ENCODE results near the gene MYO15A.

The MYO15A gene

DNA sequence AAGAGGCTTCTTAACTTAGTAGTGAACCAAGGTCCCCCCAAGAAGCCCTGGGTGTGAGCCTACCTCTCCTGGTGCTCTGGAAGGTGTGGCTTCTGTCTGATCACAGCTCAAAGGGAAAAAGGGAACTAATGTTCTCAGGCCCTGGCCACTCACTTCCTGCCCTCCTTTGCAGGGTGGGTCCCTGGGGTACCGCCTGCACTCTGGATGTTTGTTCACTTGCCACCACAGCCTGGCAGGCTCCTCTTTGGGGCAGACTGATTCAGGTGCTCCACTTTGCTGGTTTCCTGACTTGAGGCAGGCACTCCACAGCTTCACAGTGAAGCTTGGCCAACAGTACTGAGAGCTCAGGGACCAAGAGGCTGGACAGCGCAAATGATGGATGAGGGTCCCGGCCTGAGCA, 5.9 kb upstream of the MYO15A start:
- no peak for DNase-seq

DNA sequence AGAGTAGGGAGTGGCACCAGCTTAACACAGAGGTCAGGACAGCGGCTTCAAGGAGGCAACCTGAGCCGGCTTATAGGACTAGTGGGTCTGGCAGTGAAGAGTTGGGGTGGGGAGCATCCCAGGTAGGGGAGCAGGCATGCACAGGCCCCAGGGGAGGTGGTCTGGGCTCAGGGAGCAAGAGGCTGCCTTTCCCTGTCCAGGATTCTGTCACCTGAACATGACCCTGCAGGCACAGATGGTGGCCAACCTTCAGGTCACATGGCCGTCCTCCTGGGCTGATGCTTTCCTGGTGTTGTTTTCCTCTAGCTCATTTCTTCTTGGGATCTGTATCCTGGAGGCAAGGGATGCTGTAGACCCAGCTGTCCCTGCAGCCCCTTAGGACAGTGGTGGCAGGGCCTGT, 3.5 kb upstream of the MYO15A start:
- DNase-seq = no peak

DNA sequence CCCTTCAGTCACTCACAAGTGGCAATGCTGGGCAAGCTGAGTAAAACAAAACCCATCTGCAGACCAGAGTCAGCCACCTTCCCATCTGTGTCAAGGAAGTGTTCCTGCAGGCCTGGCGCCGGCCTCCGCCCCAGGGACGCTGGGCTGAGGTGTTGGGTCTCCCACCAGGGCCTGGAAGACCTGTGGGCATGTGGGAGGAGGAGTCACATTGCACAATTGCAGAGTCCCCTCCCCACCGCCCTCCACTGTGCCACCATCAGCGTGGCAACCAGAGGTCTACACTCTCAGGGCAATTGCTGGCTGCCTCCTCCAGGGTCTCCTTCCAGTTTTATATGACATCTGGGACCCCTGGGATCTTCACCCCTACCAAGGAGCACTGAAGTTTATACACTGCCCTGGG, 3.0 kb upstream of the MYO15A start:
- no peak for DNase-seq

DNA sequence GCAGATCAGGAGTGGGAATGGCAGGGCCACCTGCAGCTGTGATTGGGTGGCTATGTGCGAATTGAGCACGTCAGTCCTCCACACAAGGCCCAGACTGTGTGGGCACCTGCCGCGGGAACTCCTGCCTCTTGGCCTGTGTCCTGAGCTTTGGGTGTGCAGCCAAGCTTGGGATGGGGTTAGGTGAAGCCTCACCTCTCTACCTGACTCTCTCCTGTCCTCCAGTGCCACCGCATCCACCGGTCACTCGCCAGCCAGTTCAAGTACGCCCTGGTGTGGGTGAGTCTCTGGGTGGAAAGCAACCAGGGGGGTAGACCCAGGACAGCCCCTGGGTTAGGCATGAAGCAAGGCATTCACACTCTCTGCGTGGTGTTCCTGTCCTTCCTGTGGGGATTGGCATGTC, 2.3 kb upstream of the MYO15A start:
- no peak for DNase-seq

DNA sequence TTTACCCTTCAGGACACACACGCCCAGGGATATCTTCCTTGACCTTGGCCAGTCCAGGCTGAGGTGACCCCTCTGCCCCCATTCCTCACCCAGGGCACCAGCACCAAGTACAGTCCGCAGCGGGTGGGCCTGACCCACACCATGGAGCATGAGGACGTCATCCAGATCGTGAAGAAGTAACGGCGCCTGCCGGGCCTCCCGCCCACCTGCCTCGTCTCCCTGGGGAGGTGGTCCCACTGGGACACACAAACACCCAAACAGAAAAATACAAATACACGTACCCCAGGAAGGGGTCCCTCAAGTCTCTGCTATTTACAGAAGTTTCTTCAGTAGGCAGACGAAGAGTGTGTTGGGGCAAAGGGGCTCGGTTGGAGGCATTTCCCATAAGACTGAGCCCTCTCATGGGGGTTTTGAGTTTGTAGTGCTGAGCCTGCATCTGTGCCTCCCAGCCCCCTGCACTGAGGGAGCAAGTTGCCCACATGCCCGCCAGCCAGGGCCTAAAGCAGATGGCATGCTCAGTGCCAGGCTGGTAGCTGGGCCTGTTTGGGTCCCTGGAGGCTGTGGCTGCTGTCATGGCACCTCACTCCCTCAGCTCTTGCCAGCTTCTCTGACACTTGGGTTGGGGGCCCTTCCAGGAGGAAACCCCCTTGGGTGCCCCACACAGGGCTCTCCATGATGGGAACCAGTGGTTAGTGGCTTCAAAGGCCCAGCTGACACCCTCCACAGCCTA, 1.3 kb upstream of the MYO15A start:
- no peak for DNase-seq

DNA sequence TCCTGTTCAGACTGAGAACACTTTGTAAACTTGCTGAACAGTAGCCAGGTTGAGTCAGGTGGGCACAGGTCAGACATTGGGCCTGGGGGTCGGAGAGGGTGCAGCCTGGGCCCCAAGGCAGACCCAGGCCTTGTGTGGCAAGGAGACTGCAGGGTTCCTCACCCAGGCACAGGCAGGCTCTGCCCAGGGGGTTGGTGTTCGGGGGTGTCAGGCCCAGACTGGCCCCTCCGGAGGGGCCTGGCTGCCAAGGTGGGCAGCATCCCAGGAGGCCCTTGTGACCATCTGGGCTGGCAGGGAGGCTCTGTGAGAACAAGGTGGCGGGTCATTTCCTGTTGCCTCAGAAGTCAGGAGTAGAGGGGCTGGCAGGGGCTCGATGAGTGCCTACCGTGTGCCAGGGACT, 585 bp upstream of the MYO15A start:
- no peak for DNase-seq

DNA sequence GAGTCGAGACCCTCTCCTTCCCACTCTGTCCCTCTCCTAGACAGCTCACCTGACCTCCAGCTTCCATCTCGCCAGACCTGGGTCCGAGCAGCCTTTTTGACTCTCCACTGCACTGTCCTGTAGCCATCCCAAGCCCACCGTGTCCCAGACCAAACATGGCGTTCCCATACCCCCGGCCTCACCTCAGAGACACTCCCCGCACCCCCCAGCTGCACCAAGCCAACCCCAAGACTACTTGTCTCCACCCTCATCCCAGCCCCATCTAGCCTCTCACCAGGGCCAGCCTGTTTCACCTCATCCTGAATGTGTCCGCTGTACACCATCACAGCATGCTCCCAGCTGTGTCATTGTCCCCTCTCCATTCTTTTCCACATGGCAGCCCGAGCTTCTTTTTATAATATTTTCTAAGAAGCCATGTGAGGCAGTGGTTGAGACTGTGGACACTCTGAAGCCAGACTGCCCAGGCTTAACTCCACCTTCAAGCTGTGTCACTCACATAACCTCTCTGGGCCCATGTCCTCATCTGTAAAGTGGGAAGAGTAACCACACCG, 1.5 kb downstream of the MYO15A start:
- DNase-seq = no peak

DNA sequence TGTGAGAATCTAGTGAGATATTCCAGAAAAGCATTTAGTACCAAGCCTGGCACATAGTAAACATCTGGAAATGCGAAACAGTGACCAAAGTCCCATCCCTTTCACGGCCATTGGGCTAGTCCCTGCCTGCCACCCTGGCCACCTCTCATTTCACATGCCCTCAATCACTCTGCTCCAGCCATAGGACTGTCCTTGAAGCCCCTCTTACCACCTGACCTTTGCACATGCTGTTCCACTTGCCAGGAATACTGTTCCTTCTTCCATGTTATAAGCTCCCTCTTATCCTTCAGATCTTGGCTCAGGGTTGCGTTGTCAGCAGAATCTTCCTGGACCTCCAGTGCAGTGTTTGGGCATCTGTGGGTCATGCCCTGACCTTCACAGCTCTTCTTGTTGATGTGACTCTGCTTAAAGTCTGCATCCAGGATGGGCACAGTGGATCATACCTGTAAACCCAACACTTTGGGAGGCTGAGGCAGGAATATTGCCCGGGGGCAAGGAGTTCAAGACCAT, 2.1 kb downstream of the MYO15A start:
- DNase-seq = no peak

DNA sequence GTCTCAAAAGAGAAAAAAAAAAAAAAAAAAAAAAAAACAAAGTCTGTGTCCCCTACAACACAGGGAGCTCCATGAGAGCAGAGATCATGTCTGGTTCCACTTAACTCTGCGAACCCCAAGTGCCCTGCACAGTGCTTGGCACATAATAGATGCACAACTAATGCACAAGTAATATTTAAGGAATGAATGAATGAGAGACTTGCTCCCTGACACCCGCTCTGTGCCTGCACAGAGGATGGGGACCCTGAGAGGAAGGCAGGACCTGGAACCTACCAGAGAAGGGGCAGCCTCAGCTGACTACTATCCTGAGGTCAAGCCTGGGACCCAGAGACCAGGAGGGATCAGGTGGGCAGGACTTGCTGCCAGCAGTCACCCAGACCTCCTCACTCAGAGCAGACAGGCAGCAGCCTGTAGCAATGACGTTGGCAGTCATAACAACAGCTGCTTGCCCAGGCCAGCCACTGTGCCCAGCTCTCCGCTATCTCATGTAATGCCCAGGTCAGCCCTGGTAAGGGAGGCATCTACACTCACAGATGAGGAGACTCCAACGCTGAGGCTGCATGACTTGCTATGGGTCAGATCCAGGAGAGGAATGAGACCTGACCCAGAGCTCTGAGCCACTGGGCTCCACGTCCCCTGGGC, 2.9 kb downstream of the MYO15A start:
- no peak for DNase-seq

DNA sequence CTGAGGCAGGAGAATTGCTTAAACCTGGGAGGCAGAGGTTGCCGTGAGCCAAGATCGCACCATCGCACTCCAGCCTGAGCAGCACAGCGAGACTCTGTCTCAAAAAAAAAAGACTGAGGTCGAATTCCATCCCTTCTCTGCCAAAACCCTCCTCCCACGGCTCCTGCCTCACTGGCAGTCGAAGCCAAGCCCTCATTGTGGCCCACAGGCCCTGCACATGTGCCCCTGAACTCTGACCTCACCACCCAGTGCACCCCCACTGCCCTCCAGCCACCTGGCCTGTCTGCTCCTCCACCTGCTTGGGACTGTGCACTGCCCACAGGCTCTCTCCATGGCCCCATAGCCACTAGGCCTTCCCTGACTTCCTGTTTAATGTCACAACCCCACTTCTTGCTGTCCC, 7.0 kb downstream of the MYO15A start:
- DNase-seq = no peak

DNA sequence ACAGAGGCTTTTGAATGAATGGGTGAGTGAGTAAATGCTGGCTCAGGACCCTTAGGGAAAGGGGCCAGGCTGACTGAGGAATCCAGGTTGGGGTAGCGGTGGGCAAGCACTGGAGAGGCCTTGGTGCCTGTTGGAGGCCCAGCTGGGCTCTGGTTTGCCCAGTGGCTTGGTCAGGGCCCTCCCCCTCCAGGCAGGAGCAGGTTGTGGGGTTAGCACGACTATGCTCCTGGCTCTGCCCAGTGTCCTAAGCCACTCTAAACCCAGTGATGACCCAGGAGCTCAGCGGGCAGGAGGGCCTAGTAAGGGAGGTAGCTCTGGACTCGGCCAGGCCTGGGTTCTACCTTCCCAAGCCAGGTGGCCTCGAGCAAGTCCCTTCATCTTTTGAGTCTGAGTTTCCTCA, 7.5 kb downstream of the MYO15A start:
- no peak for DNase-seq

DNA sequence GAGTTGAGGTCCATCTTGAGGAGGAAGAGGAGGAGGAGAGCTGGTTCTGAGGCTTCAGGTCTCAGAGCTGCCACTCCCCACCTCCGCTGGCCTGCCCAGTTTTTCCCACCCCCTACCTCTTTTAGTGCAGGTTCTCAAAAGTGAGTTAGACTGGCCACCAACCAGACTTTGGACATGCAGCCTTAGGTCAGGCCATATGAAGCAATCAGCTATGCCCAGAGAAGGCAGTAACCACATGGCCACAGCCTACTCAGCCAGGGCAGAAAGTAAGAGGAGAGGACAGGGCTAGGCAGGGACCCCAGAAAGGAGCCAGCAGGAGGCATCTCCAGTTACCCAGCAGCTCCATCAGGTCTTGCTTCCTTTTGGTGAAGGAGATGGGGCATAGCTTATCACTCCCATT, 9.0 kb downstream of the MYO15A start:
- DNase-seq = no peak

DNA sequence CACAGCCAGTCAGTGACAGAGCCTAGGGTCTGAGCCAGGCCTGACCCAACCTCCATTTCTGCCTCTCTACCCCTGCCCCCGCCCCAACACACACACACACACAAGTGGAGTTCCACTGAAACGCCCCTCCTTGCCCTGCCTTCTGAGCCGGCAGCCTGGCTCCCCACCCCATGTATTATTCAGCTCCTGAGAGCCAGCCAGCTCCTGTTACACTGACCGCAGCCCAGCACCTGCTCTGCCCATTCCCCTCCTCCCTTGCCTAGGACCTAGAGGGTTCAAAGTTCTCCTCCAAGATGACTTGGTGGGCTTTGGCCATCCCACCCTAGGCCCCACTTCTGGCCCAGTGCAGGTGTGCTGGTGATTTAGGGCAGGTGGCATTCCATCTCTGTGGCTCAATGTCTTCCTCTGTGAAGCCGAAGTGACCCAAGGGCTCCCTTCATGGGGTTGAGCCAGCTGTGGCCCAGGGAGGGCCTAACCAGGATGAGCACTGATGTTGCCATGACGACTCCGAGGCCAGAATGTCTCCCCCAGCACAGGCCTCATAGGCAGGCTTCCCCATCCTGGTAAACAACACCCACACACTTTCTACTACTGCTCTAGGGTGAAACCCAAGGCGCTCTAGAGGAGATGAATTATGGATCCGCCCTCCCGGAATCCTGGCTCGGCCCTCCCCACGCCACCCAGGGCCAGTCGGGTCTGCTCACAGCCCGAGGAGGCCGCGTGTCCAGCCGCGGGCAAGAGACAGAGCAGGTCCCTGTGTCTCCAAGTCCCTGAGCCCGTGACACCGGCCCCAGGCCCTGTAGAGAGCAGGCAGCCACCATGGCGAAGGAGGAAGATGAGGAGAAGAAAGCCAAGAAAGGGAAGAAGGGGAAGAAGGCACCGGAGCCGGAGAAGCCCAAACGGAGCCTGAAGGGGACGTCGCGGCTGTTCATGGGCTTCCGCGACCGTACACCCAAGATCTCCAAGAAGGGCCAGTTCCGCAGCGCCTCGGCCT, 9.7 kb downstream of the MYO15A start:
- DNase-seq = no peak

DNA sequence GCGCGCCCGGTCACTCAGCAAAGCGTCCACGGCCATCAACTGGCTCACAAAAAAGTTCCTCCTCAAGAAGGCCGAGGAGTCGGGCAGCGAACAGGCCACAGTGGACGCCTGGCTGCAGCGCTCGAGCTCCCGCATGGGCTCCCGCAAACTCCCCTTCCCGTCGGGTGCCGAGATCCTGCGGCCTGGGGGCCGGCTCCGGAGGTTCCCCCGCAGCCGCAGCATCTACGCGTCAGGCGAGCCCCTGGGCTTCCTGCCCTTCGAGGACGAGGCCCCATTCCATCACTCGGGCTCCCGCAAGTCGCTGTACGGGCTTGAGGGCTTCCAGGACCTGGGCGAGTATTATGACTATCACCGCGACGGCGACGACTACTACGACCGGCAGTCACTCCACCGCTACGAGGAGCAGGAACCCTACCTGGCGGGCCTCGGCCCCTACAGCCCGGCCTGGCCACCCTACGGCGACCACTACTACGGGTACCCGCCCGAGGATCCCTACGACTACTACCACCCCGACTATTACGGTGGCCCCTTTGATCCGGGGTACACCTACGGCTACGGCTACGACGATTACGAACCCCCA, 10.7 kb downstream of the MYO15A start:
- no peak for DNase-seq

DNA sequence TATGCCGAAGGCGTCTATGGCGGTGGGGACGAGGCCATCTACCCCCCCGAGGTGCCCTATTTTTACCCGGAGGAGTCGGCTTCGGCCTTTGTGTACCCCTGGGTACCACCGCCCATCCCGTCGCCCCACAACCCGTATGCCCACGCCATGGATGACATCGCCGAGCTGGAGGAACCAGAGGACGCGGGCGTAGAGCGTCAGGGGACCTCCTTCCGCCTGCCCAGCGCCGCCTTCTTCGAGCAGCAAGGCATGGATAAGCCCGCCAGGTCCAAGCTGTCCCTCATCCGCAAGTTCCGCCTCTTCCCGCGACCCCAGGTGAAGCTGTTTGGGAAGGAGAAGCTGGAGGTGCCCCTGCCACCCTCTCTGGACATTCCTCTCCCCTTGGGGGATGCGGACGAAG, 11.4 kb downstream of the MYO15A start:
- DNase-seq = no peak

DNA sequence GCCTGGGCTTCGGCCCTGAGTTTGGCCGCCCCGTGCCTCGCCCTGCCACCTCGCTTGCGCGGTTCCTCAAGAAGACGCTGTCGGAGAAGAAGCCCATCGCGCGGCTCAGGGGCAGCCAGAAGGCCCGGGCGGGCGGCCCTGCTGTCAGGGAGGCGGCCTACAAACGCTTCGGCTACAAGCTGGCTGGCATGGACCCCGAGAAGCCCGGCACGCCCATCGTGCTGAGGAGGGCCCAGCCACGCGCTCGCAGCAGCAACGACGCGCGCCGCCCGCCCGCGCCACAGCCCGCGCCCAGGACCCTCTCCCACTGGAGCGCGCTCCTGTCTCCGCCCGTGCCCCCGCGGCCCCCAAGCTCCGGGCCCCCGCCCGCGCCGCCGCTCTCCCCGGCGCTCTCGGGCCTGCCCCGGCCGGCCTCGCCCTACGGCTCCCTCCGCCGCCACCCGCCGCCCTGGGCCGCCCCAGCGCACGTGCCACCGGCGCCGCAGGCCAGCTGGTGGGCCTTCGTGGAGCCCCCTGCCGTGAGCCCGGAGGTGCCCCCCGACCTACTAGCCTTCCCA, 12.0 kb downstream of the MYO15A start:
- DNase-seq = no peak

DNA sequence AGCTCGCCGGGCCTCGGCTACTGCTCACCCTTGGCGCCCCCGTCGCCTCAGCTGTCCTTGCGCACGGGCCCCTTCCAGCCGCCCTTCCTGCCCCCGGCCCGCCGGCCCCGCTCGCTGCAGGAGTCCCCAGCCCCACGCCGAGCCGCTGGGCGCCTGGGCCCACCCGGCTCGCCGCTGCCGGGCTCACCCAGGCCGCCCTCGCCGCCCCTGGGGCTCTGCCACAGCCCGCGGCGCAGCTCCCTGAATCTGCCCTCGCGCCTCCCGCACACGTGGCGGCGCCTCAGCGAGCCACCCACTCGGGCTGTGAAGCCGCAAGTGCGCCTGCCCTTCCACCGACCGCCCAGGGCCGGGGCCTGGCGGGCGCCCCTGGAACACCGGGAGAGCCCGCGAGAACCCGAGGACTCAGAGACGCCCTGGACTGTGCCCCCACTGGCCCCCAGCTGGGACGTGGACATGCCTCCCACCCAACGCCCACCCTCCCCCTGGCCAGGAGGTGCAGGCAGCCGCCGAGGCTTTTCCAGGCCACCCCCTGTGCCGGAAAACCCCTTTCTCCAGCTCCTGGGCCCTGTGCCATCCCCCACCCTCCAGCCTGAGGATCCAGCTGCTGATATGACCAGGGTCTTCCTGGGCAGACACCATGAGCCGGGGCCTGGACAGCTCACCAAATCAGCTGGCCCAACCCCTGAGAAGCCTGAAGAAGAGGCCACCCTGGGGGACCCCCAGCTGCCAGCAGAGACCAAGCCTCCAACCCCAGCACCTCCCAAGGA, 12.8 kb downstream of the MYO15A start:
- no peak for DNase-seq

DNA sequence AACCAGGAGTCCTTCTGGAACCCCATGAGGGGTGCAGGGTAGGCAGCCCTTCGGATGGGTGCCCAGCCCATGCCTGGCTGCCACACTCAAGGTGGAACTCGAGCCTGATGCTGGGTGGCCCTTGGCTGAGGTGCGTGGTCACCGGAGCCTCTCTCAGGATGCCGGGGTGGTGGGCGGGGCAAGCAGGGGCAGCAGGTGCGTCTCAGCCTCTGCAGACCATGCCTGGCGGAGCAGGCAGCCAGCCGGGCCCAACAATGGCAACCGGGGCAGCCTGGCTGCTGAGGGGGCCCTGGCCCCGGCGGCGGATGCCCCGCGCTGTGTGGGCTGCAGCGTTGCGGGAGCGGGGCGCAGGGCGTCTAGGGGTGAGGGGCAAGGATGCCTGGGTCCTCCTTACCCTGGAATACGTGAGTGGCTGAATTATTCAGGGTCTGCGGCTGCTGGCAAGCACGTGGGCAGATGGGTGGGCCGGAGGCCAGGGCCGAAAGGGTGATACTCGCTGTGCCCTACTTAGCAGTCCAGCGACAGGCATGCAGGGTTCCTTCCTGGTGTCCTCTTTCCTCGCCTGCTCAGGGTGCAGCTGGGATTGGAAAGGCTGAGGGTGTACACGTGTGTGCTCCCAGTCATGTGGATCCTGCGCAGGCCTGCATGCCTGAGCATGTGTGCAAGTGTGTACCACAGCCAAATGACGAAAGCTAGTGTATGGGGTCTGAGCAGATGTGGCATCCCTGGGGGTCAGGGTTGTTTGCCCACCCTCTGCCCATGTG, 14.6 kb downstream of the MYO15A start:
- DNase-seq = no peak

DNA sequence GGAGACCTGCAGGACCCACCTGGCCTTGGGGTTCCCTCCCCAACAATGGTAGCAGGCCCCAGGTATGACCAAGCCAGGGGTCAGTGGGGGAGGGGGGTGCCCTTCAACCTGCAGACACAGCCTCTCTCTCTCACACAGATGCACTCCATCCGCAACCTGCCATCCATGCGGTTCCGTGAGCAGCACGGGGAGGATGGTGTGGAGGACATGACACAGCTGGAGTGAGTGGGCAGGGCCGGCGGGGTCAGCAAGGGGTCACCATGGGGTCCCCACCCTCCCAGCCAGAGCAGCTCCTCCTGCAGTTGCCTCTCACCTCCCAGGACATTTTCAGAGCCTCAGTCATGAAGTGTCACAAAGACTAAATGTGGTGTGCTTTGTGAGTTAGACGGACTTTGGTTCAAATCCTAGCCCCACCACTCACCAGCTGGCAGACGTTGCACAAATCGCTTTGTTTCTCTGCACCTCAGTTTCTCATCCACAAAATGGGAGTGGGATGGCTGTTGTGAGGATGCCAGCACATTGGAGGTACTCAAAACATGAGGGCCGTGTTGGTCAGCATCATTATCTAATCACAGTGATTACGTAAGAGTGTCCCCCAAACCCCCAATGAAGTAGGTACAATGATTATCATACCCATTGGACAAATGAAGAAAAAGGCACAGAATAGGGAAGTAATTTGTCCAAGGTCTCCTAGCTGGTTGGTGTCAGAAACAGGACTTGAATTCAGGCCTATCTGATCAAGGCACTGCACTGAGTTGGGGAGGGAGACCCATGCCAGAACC, 16.0 kb downstream of the MYO15A start:
- no peak for DNase-seq

DNA sequence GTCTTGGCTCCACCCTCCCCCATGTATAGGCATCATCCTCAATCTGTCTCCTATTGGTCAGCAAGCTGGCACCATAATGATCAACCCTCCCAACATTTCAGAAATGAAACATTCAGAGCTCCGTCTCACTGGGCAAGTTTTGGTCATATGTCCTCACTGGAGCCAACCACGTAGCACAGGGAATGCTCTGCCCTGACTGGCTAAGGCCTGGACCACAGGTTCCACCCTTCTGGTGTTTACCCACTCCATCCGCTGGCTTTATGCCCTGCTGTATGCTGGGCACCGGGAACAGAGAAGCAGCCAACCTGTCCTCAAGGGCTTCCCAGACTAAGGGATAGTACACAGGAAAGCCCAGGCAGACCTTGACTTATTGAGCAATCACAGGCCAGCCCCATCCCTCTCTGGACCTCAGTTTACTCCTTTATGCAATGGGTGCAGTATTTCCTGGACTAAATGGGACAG, 20.5 kb downstream of the MYO15A start:
- DNase-seq = no peak

Measured in NCI-H1105 treated with DMSO at 0.1 percent for 48 hours (cell line).